Esophagus mucosa (tissue), 1 donor: ENCODE measurements around the gene FSTL5. TPM values are rescaled to one million over a fixed set of nuclear protein-coding genes. Genes with fewer than 3 reads are reported as not detected.

ENCODE experiments used
- ATAC-seq: fragments of 200-7000 bp; cut with Tn5 transposase; one replicate; pipeline ENCODE4 v1.9.1; 2020
- total RNA-seq: library from RNA; stranded (reverse); gene quantifications from one replicate; pipeline ENCODE4 v1.2.4, GENCODE V29; 2023
- donor health status: DM: yes; HTN: yes; CAD: no.

The FSTL5 gene
- total RNA-seq, 1 donor from 2014 or later, result not detected

DNA sequence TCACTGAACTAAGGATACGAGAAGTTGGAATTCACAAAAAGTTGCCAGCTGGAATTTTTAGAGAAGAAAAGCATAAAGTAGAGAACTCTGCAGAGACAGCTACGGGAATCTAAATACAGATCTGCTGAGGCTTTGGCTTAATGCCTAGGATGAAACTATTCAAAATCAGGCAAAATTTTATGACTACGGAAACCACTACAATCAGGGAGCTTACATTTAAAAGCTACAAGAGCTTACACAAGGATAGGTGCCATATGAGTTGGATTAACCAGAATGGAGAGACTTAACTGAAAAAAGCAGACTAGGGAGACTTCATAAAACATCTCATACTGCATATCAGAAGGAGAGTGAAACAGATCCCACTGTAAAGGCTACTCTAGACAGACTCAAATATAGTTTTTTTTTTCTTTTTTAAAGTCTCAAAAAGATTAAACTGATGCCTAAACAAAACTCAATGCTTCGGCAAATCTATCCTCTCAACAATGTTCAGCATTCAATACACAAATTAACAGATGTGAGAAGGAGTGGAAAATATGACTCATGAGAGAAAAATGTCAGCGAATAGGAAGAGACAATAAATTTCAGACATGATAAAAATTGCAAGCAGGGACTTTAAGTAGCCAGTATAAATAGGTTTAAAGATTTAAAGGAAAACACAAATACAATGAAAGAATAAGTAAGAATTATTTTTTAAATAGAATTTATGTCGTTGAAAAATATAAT lies 586.1 kb downstream of the FSTL5 start:
- no peak for ATAC-seq

DNA sequence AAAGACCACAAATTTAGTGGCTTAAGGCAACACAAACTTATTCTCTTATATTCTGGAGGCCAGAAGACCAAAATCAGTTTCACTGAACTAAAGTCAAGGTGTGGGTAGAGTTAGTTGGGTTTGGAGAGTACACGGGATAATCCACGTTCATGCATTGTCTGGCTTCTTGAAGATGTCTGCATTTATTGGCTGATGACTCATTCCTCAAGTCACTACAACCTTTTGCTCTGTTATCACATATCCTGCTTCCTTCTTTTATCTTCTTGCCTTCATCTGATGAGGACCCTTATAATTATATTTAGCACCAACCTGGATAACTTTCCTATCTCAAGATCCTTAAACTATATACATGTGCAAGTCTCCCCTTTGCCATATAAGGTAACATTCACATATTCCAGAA lies 590.0 kb downstream of the FSTL5 start:
- ATAC-seq, result no peak

DNA sequence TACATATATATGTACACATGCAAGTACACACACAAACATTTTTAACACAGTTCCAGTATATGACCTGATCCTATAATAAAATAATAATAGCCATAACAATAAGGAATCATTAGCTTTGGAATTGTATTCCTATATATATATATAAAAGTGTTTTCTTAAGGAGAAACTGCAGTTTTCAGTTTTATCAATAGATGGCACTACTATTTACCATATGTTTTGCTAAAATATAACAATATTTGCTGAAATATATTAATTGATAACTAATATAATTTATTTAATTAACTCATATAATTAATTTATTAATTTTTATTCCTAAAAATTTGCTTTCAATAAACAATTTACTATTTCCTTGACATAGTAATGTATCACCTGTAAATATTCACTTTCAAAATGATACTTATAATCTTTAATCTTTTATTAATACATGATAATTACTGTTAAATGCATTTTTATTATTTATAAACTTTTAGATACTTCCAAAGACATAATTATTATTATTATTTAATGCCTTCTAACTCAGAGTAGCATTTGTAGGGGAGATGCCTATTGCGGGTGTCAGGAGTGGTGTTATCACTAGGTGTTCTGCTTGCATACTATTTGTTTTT lies 599.5 kb downstream of the FSTL5 start:
- no peak for ATAC-seq

DNA sequence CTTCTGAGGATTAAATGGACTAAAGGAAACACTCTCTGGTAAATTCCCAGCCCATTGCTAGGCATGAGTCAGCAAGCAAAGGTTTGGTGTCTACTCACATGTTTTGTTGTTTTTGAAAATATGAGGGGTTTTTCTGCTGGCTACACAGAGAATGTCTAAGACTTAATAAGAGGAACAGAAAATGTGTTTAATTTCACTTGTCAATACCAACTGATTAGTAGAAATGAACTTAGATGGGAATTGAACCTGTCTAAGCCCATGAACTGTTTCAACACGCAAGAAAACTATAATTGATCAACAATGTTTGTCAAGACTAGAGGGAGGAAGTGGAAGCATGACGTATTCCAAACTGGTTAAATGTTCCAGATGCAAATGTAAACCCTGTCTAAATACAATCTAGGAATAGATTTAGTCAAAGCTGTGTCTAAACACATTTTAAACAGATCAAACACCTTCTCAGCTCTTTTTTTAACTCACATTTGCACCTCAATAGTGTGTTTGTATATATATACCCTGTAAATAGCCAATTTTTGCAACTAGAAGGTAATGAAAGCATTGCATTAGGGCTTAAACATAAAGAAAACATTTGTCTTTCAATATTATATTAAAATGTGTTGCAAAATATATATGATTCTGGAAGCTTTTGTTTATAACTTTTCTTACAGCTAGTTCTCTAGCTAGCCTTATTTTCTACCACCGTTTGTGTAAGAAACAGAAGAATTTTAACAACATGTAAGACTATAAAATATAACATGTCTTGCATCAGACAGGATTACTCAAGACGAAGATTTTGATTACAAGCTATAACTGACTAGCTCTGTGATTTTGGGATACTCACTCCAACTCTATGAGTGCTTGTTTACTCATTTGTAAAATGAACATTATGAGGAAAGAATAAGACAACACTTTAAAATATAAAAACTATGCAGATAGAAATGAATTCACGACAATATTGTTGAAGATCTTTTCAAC lies 607.8 kb downstream of the FSTL5 start:
- no peak for ATAC-seq

DNA sequence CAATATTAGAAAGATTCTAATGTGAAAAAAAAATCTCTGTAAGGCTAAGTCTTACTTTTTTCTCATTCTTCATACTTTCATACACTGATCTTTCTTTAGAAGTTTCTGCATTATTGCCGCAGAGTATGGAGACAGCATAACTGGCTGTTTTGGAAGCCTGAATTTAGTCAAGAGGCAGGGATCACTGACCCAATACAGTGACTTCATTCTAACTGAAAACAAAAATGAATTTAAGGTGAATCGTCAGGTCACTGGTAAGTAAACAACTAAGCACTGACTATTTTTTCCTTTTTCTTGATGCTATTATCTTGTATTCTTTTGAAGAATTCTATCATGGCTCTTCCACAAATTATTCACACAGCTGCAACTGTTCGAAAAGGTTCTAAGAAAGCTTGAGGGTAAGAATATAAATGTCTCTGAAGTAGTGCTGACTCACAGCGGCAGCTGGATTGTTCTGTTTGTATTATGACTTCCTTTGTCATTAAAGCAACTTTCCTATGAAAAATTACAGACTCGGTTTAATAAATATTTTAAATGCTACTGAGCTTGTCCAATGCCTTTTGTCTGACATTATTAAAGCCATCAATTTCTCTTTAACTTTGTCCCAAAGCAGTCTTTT lies 609.3 kb downstream of the FSTL5 start:
- no peak for ATAC-seq

DNA sequence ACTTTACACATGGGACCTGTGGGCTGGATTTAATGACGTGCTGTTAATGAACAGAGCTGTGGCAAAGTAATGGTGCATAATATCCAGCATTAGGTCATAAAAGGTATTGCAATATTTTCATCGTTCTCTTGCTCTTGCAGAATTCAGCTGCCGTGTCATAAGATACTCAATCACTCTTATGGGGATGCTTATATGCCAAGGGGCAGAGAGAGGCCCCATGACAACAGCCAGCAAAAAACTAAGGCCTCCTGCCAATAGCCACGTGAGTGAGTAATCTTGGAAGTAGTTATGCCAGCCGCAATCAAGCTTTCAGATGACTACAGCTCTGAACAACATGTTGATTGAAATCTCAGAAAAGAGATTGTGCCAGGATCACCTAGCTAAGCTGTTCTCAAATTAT lies 616.9 kb downstream of the FSTL5 start:
- no peak for ATAC-seq

DNA sequence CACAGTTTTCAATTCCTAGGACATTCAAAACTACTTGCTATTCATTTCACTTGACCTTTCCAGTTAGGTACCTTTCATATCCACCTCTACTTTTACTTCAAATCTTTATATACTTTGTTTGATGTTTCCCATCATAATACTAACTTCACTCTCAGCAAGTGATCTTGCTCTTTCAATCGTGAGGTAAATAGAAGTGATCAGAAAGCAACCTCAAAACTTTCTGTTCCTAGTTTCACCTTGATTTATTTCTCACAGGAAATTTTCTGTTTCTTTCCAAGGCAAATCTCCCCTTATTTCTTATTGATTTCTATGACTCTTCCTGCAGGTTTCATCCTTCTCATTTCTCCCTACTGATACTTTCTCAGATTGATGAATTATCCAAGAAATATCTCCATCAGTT lies 623.5 kb downstream of the FSTL5 start:
- ATAC-seq, result no peak

DNA sequence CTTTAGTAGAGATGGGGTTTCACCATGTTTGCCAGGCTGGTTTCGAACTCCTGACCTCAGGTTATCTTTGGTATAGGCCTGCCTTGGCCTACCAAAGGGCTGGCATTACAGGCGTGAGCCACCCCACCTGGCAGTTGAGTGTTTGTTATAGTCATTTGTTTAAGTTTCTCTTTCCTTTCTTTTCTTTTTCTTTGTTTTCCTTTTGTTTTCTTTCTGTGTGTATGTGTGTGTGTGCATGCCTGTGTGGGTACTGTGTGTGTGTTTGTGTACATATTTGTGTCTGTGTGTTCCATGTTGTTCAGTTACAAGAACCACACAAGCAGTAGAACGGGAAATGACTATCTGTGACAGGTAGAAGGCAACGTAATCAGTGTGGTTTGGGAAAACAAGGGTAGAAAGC lies 624.9 kb downstream of the FSTL5 start:
- no peak for ATAC-seq

DNA sequence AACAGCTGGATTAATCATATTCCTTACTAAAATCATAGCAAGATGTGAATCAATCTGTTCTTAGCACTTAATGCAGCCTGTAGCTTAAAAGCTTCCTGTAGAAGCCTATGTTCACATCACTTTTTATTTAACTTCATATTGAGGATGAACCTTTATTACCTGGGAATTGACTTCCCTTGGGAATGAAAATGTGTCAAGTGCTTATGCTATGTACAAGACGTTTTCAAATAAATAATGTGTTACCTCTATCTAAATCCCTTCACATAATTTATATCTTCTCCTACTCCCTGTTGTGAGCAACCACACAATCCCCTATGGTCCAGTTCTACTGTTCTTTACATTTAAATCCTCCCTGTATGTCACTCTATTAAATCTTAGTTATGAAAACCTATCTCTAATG lies 633.1 kb downstream of the FSTL5 start:
- no peak for ATAC-seq

DNA sequence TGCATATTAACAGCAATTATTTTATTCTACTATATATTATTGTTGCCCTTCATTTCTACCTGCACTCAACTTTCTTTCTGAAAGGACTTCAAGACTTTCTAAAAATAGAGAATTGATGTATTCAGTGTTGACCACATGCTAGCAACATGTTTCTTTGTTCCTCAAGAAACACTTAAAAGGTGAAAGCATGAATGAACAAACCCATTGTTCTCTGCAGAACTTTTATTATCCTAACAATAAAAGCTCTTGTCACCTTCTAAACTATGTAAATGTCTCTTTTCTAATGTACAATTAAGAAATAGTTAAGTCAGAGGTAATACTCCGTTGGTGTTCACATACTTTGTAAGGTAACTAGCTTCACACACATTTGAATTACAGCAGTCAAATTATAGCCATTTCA lies 638.7 kb downstream of the FSTL5 start:
- ATAC-seq, result no peak

DNA sequence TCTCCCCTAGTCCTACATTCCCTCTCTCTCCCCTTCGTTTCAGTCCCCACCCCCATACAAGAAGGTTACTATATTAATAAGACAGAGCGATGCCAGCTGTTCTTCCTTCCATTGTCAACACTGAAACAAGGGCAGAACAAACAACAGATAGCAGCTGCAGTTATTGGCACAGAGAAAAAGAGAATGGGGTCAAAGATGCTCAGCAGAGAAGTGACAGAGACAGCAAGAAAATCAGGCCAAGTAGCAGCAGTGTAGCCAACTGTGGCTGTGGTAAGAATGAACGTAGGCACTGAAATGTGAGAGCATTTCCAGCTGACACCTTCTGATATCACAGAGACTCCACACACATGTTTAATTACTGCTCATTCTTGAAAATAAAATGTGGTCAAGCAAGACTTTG lies 641.8 kb downstream of the FSTL5 start:
- ATAC-seq, result no peak

DNA sequence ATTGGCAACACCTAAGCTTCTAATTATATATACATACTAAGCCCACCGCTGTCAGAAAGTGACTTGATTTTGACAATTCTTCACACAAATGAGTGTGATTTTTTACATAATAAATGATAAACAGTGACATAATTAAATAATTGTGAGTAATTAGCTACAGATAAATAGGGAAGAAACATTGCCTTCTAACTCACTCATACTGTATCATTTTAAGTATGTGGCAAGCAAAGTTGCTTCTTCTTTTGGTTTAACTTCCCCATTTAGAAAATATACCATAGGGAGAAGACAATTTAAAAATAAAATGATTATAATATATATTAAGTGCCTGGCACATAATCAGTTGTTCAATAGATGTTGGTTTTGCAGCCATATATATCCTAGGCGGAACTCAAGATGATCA lies 644.2 kb downstream of the FSTL5 start:
- ATAC-seq, result no peak

DNA sequence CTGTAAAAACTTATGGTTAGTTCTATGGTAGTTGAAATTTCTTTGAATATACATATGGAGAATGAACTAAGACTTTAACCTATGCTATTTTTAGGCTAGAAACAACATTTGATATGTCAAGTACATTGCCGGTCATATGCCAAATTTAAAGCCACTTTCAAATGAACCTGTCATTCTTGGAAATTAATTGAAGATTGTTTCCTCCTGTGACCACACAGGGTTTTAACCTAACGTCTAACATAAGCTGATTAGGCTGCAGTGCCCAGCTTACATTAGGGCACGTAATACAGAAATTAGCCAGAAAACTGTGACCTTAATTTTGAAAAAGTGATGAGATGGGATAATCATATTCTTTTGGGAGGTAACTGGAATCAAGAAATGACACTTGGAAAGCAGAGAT lies 645.9 kb downstream of the FSTL5 start:
- ATAC-seq, result no peak

DNA sequence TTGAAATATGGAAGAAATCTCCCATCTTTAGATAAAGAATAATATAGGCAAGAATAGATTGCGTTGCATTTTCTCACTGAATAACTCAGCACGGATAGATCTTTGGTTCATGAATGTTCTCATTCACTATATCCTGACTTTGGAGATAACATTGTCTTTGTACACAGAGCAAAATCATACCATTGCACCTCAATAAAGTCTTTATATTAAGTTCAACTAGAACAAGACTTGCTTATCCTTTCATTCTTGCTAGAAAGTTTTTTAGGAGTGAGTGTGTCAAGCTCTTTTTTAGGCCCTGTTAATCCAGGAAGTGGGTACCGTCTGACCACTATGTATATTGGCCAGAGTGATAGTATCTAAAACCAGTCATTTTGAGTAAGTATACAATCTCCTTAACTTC lies 658.7 kb downstream of the FSTL5 start:
- no peak for ATAC-seq

DNA sequence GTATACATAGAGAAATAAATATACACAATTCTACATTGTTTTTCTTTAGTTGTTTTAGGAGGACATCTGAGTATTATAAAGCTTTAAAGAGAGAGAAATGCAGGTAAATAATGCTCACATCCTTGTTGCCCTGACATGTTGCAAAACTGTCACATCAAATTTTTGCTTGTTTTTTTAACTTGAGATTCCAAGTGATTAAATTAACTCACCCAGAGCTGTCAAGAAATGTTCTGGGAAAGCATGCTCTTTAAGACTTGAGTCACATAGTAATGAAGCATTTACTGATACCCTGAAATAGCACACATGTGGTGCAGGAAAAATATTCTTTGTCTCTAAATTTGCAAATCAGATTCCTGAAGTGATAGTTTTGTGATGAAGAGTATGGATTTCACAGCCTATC lies 665.6 kb downstream of the FSTL5 start:
- no peak for ATAC-seq

DNA sequence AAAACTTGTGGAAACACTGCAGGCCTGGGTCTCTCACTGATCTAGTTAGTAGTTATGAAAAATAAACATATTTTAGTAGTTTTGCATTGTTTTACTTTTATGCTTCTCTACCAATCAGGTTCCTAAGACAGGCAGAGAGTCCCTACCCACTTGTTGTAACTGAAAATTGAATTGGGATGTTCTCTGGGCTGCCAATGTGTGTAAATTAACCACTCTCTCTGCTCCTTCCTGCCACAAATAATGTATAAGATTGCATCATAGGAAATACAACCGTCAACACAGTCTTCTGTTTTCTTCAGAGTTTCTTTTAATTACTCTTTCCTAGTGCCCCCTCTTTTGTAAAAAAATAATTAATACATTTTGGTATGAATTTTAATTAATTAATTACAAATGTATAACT lies 677.3 kb downstream of the FSTL5 start:
- ATAC-seq, result no peak

DNA sequence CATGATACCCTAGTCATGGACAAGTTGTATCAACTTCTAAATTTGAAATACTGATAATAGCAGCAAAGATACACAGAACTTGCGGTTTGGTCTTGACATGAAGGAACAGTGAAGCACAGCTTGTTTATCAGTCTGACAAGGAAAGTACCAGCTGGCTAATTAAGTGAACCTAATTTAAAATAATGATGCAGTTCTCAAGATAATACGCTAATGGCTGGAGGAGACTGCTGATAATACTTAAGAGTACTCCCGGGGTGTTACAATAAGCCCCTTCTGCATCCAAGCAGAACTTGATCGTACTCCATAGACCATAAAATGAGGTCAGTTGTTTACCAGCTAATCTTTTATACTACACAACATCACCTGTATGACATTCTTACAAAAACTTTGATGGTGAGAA lies 697.5 kb downstream of the FSTL5 start:
- no peak for ATAC-seq

DNA sequence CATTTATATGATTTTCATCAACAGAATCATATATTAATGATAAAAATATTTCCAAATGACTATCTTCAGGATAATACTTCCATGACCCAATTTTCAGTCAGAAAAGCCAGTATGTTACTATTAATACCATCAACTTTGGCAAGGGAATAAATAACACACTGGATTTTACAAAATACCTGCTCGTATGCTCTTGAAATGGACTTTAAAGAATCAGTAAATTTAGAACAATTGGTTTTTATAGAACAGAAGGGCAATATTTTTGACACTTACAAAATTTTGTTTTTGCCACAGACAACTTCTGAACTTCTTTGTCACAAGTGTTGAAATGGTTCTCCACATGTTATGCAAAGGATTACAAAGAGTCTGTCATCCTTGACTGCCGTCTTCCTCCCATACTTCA lies 700.4 kb downstream of the FSTL5 start:
- no peak for ATAC-seq

DNA sequence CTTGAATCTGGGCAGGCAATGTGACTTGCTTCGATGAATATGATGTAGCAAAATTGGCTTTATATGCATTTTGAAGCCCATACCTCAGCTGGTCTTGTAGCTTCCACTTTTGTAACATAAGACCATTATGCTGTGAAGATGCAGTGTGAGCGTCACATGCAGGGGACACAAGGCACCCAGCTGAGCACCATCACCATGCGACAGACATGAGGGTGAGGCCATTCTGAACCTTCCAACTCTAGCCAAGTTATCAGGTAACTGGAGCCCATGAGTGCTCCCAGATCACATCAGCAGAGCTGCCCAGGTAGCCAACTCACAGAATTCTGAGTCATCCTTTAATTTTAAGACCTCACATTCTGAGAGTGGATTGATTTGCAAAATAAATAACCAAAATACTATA lies 705.9 kb downstream of the FSTL5 start:
- ATAC-seq, result no peak

DNA sequence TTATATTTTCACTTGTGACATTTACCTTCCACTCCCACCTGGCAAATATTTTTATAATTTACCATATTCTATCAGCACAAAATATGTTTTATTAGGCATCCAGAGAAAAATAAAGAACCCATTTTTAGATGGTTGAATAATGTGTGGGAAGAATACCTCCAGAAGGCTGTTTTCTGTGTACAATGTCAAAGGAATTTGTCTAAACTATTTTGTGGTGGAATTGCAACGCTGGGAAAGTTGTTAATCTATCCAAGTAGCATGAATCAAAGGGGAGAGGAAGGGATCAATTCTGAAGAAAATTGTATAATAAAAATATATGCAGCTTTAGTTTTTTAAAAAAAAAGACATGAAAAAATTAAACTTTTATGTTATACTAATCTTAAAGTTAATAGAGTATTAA lies 706.5 kb downstream of the FSTL5 start:
- ATAC-seq, result no peak

DNA sequence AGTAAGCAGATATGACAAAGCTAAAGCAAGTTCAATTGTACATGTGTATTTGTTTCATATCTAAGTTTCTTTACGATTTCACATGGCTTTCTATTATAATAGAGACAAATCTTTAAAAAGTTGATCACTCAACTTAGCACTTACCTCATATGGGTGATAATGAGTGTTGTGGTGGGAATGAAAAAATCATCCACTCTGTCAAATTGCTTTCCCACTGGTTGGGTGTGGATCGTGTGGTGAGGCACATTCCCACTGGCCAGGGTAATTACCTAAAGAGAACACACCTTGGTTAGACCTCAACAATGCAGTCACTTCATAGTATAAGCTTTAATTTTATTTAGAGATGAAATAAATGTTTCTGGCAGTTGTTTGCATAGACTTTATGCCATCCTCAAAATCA lies 708.9 kb downstream of the FSTL5 start:
- ATAC-seq, result no peak

DNA sequence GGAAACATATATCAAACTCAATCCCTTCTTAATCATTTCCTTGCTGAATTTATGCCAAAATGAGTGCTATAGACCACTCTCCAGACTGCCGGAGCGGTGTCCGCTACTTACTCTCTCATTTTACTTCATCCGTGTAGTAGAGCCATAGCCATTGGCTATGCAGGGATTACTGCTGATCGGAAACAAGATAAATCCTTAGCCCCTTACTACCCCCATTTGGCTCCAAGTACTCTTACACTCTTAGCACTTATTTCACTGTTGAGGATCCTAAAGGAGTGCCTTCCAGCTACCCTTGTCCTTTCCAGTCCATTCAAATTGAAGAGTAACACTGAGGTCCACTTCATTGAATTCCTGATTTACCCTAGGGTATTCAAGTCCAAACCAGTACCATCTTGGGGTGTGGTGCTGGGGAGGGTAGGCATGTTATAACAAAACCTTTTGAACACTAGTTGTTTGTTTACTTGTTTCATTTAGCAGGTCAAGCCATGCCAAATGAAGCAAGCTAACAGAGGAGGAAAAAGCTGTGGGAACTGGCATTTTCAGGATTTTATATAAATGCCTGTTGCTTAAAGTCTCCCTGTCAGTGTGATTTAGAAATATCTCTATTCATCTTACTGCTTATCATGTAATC lies 715.1 kb downstream of the FSTL5 start:
- no peak for ATAC-seq

DNA sequence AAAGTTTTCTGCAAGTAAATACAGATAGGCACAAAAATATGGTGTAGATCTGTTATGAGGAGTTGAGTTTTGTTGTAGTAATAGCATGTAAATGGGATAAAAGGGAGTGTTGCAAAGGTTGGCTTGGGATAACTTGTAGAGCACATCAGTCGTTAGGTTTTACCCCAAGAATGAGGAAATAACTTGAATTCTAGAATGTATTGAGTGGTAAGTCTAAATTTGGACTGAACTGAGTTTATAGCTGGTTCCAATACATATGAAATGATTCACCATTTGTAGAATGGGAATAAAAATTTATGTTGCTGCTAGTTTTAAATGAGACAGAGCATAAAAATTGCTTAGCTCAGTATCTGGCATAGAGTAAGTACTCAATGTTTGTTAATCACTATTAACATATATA lies 719.2 kb downstream of the FSTL5 start:
- ATAC-seq, result no peak
